GM12878 (cell line): ENCODE data around the gene WWOX. TPM values are rescaled to one million over a fixed set of nuclear protein-coding genes. Genes with fewer than 3 reads are reported as not detected.

Source experiments
- ATAC-seq: fragments of 200-7000 bp; cut with Tn5 transposase; 3 replicates; pipeline ENCODE4 v1.9.1; 2020; ENCODE audit warnings: mild to moderate bottlenecking, moderate library complexity
- BruUV-seq: library from RNA; stranded (reverse); fragments of 400-500 nt; replicated peaks from 2 replicates; lab custom pipeline; 2021; lab: Mats Ljungman, UMichigan
- CTCF ChIA-PET: fragments of 300-600 bp; sonication (Branson Sonifier 250); formaldehyde crosslinking; extraction: SDS; loops from one replicate; lab custom pipeline; 2021; ENCODE audit warnings: inconsistent platforms; lab: Yijun Ruan, JAX
- POLR2A ChIA-PET: fragments of 350-600 bp; formaldehyde crosslinking; extraction: SDS; loops from one replicate; lab custom pipeline; 2021; ENCODE audit warnings: inconsistent platforms; lab: Charles Lee
- RAD21 ChIA-PET: fragments of 300-600 bp; sonication (Branson Sonifier 250); formaldehyde crosslinking; loops from one replicate; lab custom pipeline; 2023; ENCODE audit warnings: antibody characterized with exemption; ENCODE audit not compliant: unreplicated experiment; lab: Charles Lee
- SMC1A ChIA-PET: fragments of 300-600 bp; sonication (Branson Sonifier 250); formaldehyde crosslinking; loops from one replicate; lab custom pipeline; 2023; ENCODE audit not compliant: unreplicated experiment, uncharacterized antibody; lab: Charles Lee
- DNase-seq: peaks from one replicate; pipeline ENCODE4 v3.0.0-alpha.2; 2011; ENCODE audit warnings: low read depth, low spot score
- FAIRE-seq: peaks from 3 replicates; lab custom pipeline; 2011; peaks lifted over from hg19 to GRCh38; lab: Jason Lieb, UNC
- H2AFZ ChIP-seq: 2 replicates; pipeline ENCODE4 v1.6.0; 2011; ENCODE audit warnings: low read depth, low read length, control low read depth; ENCODE audit not compliant: control insufficient read depth
- H3K27ac ChIP-seq: 2 replicates; pipeline ENCODE4 v1.5.1; 2011; ENCODE audit warnings: control low read depth; ENCODE audit not compliant: control insufficient read depth, insufficient read depth
- H3K27me3 ChIP-seq, 2 experiments: replicated peaks in 1 of 2; 2 replicates each; pipeline versions ENCODE4 v1.6.0 to v1.6.1; 2011; ENCODE audit warnings: low read length in 1 of 2; ENCODE audit not compliant: control insufficient read depth in 2 of 2, insufficient read depth in 2 of 2
- H3K36me3 ChIP-seq, 2 experiments: 2 replicates each; pipeline ENCODE4 v1.5.1; 2011; ENCODE audit warnings: low read length in 1 of 2; ENCODE audit not compliant: control insufficient read depth in 2 of 2, insufficient read depth in 2 of 2
- H3K4me1 ChIP-seq: 2 replicates; pipeline ENCODE4 v1.6.1; 2011; ENCODE audit warnings: mild to moderate bottlenecking, low read length, moderate library complexity, mixed read lengths; ENCODE audit not compliant: control insufficient read depth, insufficient read depth
- H3K4me2 ChIP-seq: 2 replicates; pipeline ENCODE4 v1.6.0; 2011; ENCODE audit warnings: control low read depth; ENCODE audit not compliant: control insufficient read depth, insufficient read depth
- H3K4me3 ChIP-seq: fragments of 200-600 bp; sonication (generic); 2 replicates; pipeline ENCODE4 v1.5.1; 2016
- H3K79me2 ChIP-seq: 2 replicates; pipeline ENCODE4 v1.6.0; 2011; ENCODE audit warnings: low read length; ENCODE audit not compliant: control insufficient read depth, insufficient read depth
- H3K9ac ChIP-seq: 2 replicates; pipeline ENCODE4 v1.8.0; 2011; ENCODE audit warnings: low read length, control low read depth, mixed read lengths; ENCODE audit not compliant: control insufficient read depth, insufficient read depth
- H3K9me3 ChIP-seq: replicated peaks from 3 replicates; pipeline ENCODE4 v1.5.1; 2011; ENCODE audit warnings: mild to moderate bottlenecking, low read length; ENCODE audit not compliant: control insufficient read depth, insufficient read depth
- H4K20me1 ChIP-seq: 2 replicates; pipeline ENCODE4 v1.6.0; 2011; ENCODE audit not compliant: control insufficient read depth, insufficient read depth
- BACH1 ChIP-seq: fragments of 450-650 bp; IDR thresholded peaks from 2 replicates; pipeline ENCODE4 v1.6.1; 2017; ENCODE audit warnings: mild to moderate bottlenecking, borderline replicate concordance
- CHD4 ChIP-seq: fragments of 200-600 bp; sonication (generic); IDR thresholded peaks from 2 replicates; pipeline ENCODE4 v1.6.1; 2016; ENCODE audit warnings: mild to moderate bottlenecking
- FOXM1 ChIP-seq: IDR thresholded peaks from 2 replicates; pipeline ENCODE4 v1.6.1; 2012; ENCODE audit warnings: low read depth, mild to moderate bottlenecking, inconsistent platforms, low read length, moderate library complexity
- HCFC1 ChIP-seq: fragments of 150-350 bp; IDR thresholded peaks from 2 replicates; pipeline ENCODE4 v1.6.1; 2014; ENCODE audit warnings: low read length
- HDAC2 ChIP-seq: fragments of 200-600 bp; sonication (generic); IDR thresholded peaks from 2 replicates; pipeline ENCODE4 v1.6.1; 2017
- JUNB ChIP-seq: IDR thresholded peaks from 2 replicates; pipeline ENCODE4 v1.6.1; 2016; ENCODE audit warnings: antibody characterized with exemption, mild to moderate bottlenecking
- KDM1A ChIP-seq: fragments of 200-600 bp; sonication (generic); IDR thresholded peaks from 2 replicates; pipeline ENCODE4 v1.6.1; 2016; ENCODE audit warnings: borderline replicate concordance
- MLLT1 ChIP-seq: fragments of 450-650 bp; IDR thresholded peaks from 2 replicates; pipeline ENCODE4 v1.6.1; 2016; ENCODE audit warnings: mild to moderate bottlenecking
- MYB ChIP-seq: fragments of 150-350 bp; IDR thresholded peaks from 2 replicates; pipeline ENCODE4 v1.6.1; 2014; ENCODE audit warnings: mild to moderate bottlenecking, low read depth, low read length, borderline replicate concordance
- SIN3A ChIP-seq: IDR thresholded peaks from 2 replicates; pipeline ENCODE4 v1.6.1; 2012; ENCODE audit warnings: low read depth, low read length, improper control_type of control experiment
- SIX5 ChIP-seq: IDR thresholded peaks from 2 replicates; pipeline ENCODE4 v1.6.1; 2011; ENCODE audit warnings: mild to moderate bottlenecking, low read depth, low read length, moderate library complexity; ENCODE audit not compliant: severe bottlenecking
- STAT3 ChIP-seq: IDR thresholded peaks from 2 replicates; pipeline ENCODE4 v1.6.1; 2011; ENCODE audit warnings: low read depth, low read length, improper control_type of control experiment
- ZNF384 ChIP-seq: IDR thresholded peaks from 2 replicates; pipeline ENCODE4 v1.6.1; 2012; ENCODE audit warnings: low read depth, mild to moderate bottlenecking, low read length, improper control_type of control experiment, borderline replicate concordance
- ZZZ3 ChIP-seq: IDR thresholded peaks from 2 replicates; pipeline ENCODE4 v1.6.1; 2011; ENCODE audit warnings: low read depth; ENCODE audit not compliant: control insufficient read depth, insufficient read length
- WGBS: methylation state at CpG from one replicate; pipeline ENCODE4 v1.1.6; 2016; ENCODE audit warnings: low lambda C conversion rate; ENCODE audit not compliant: insufficient replicate concordance, insufficient coverage; ENCODE audit errors: missing lambda C conversion rate; 5-methylcytosine and 5-hydroxymethylcytosine counted together
- in situ Hi-C: fragments of 300-500 bp; cut with MboI; formaldehyde crosslinking; loops from 9 replicates; pipeline ENCODE4 v1.14.3; 2018; ENCODE audit warnings: mixed read lengths
- intact Hi-C: fragments of 100-400 bp; cut with micrococcal nuclease; formaldehyde crosslinking; loops from one replicate; pipeline ENCODE4 v1.14.2; 2022; ENCODE audit not compliant: unreplicated experiment
- polyA plus RNA-seq, 11 experiments: library from polyadenylated mRNA; depleted of rRNA in 4 of 11; unstranded in 6 of 11; stranded (reverse) in 5 of 11; fragments of >200 nt; fragmentation: Nextera tagmentation in 4 of 11; fragmentation: Illumina TruSeq in 1 of 11; extraction: Ambion mirVana in 4 of 11; extraction: Trizol in 1 of 11; gene quantifications; 1 replicate in 1 of 11; 2 replicates in 10 of 11; pipeline versions ENCODE4 v1.2.1 to v1.2.3, GENCODE V29; 2011 to 2016; ENCODE audit warnings: inconsistent platforms in 2 of 11, missing spikeins in 2 of 11, low read depth in 1 of 11
- total RNA-seq, 4 experiments: library from RNA; depleted of rRNA in 3 of 4; stranded (reverse); fragments of >200 nt in 3 of 4; fragmentation: Illumina TruSeq in 1 of 4; extraction: Trizol in 1 of 4; gene quantifications; 2 replicates each; pipeline versions ENCODE4 v1.2.1 to v1.2.3, GENCODE V29; 2013 to 2021
- TF ChIP-seq, protein P1 (sequence below): fragments of 450-650 bp; IDR thresholded peaks from 2 replicates; pipeline ENCODE4 v1.6.1; 2017; ENCODE audit warnings: mild to moderate bottlenecking, moderate library complexity

Gene WWOX
- total and polyA plus RNA-seq, 10 of the 15 experiments (the other 5 are each of a cell fraction or from before 2014, with no cell fraction given) = 2.8 to 24.4 (median 17.8) TPM

- no peak for TF ChIP-seq SIX5
- TF ChIP-seq ZZZ3 = no peak
- no peak for TF ChIP-seq KDM1A
- no peak for TF ChIP-seq JUNB
- TF ChIP-seq BACH1 = no peak
- no peak for TF ChIP-seq ZNF384
- TF ChIP-seq HCFC1 = no peak
- TF ChIP-seq HDAC2 = no peak
- TF ChIP-seq MLLT1 = no peak
- TF ChIP-seq, protein P1, sequence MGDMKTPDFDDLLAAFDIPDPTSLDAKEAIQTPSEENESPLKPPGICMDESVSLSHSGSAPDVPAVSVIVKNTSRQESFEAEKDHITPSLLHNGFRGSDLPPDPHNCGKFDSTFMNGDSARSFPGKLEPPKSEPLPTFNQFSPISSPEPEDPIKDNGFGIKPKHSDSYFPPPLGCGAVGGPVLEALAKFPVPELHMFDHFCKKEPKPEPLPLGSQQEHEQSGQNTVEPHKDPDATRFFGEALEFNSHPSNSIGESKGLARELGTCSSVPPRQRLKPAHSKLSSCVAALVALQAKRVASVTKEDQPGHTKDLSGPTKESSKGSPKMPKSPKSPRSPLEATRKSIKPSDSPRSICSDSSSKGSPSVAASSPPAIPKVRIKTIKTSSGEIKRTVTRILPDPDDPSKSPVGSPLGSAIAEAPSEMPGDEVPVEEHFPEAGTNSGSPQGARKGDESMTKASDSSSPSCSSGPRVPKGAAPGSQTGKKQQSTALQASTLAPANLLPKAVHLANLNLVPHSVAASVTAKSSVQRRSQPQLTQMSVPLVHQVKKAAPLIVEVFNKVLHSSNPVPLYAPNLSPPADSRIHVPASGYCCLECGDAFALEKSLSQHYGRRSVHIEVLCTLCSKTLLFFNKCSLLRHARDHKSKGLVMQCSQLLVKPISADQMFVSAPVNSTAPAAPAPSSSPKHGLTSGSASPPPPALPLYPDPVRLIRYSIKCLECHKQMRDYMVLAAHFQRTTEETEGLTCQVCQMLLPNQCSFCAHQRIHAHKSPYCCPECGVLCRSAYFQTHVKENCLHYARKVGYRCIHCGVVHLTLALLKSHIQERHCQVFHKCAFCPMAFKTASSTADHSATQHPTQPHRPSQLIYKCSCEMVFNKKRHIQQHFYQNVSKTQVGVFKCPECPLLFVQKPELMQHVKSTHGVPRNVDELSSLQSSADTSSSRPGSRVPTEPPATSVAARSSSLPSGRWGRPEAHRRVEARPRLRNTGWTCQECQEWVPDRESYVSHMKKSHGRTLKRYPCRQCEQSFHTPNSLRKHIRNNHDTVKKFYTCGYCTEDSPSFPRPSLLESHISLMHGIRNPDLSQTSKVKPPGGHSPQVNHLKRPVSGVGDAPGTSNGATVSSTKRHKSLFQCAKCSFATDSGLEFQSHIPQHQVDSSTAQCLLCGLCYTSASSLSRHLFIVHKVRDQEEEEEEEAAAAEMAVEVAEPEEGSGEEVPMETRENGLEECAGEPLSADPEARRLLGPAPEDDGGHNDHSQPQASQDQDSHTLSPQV = no peak
- no peak for TF ChIP-seq STAT3
- no peak for TF ChIP-seq SIN3A
- no peak for TF ChIP-seq CHD4
- TF ChIP-seq FOXM1 = no peak
- no peak for TF ChIP-seq MYB
- TF ChIP-seq, all 136 proteins: peak for 0
- 29% methylated on average over 2 of the region's 2 CpGs for WGBS
- DNase-seq = no peak
- intact Hi-C loops = no loop called here
- H3K4me3 ChIP-seq = no peak overlapping the region
- H3K27me3 ChIP-seq = no peaks in the 10 kb centered on the region
- POLR2A ChIA-PET = no interaction called here
- H3K36me3 ChIP-seq = no peaks in the 10 kb centered on the region
- H3K79me2 ChIP-seq = no peaks in the 10 kb centered on the region
- no peaks in the 10 kb centered on the region for H4K20me1 ChIP-seq
- H3K27ac ChIP-seq = no peak overlapping the region
- no peaks in the 10 kb centered on the region for H3K4me1 ChIP-seq
- no peak overlapping the region for H2AFZ ChIP-seq
- BruUV-seq = no TSS peak
- FAIRE-seq = no peak
- no peak overlapping the region for H3K9ac ChIP-seq
- no peak for ATAC-seq
- in situ Hi-C loops = no loop called here
- SMC1A ChIA-PET = no interaction called here
- RAD21 ChIA-PET = no interaction called here
- no peak overlapping the region for H3K4me2 ChIP-seq
- CTCF ChIA-PET = interaction anchor here (0.5 kb wide), 1 partner anchor 570 kb away, joined by 3 read pairs; no protein-coding TSS in a partner anchor
- no peaks in the 10 kb centered on the region for H3K9me3 ChIP-seq
Measured at GRCh38 chr16:78689028-78689427, 589.6 kb downstream of the WWOX start.
